ENCODE measurements around the gene TGFBRAP1. TPM values are rescaled to one million over a fixed set of nuclear protein-coding genes. Genes with fewer than 3 reads are reported as not detected.

Gene TGFBRAP1
- total RNA-seq, 1 experiment from 2014 or later, result 26.5 TPM

- Histone ChIP-seq H3K4me3 (ENCODE audit: low read length) (no peak overlapping the region), H3F3A (ENCODE audit: low read length, unreplicated experiment) (no peaks in the 10 kb centered on the region), H2AFZ (ENCODE audit: low read length) (no peak overlapping the region), H3K27ac (ENCODE audit: low read length) (peak overlapping the region; percentile 51; the same call in 1 of the 2 replicates), H3K4me1 (ENCODE audit: insufficient read depth, low read length) (peaks cover 27% of the 10 kb centered on the region), H3K9me3 (ENCODE audit: low read length) (no peaks in the 10 kb centered on the region), H4K20me1 (ENCODE audit: low read length) (peaks cover 6% of the 10 kb centered on the region; the same call in 1 of the 2 replicates), H3K4me2 (ENCODE audit: low read length) (no peak overlapping the region), H3K36me3 (ENCODE audit: low read depth, low read length) (peaks cover 66% of the 10 kb centered on the region), H3K9ac (ENCODE audit: low read length) (no peak overlapping the region), H3K9me2 (replicated peaks; ENCODE audit: low read length) (no peaks in the 10 kb centered on the region), H3K79me2 (ENCODE audit: low read length) (peaks cover 38% of the 10 kb centered on the region), H3K27me3 (ENCODE audit: low read length) (no peaks in the 10 kb centered on the region)
- CTCF ChIA-PET, result interaction anchor here (0.8 kb wide), 1 partner anchor 151 kb away, joined by 3 read pairs; no protein-coding TSS in a partner anchor
- intact Hi-C loops (cut with micrococcal nuclease), result loop anchor here (1.0 to 2.0 kb wide), 2 partner anchors 31 to 151 kb away; no protein-coding TSS in a partner anchor
- BruUV-seq (replicated peaks), result no TSS peak
- POLR2A ChIA-PET (ENCODE audit: unreplicated experiment), result no interaction called here
- ATAC-seq, result peak; percentile 81
- DNase-seq, result peak; percentile 85
- TF ChIP-seq CTCF (conservative IDR thresholded peaks at IDR 0.05; ENCODE audit: low read depth, low read length) (peak; percentile 85), EZH2phosphoT487 (IDR thresholded peaks at IDR 0.05; ENCODE audit: borderline replicate concordance, low read length) (no peak)
Observed at GRCh38 chr2:105369777-105370690, 40.5 kb upstream of the TGFBRAP1 start.

- H3K27ac ChIP-seq (ENCODE audit: low read length), result no peak overlapping the region
Observed at GRCh38 chr2:105368759-105369408, 39.3 kb upstream of the TGFBRAP1 start.

More at GRCh38 chr2:105368759-105369408, 39.3 kb upstream of the TGFBRAP1 start:
- Histone ChIP-seq H3K27me3 (ENCODE audit: low read length) (no peaks in the 10 kb centered on the region), H3K9ac (ENCODE audit: low read length) (no peak overlapping the region), H3F3A (ENCODE audit: low read length, unreplicated experiment) (no peaks in the 10 kb centered on the region), H2AFZ (ENCODE audit: low read length) (no peak overlapping the region), H3K4me3 (ENCODE audit: low read length) (no peak overlapping the region), H3K36me3 (ENCODE audit: low read depth, low read length) (peaks cover 66% of the 10 kb centered on the region), H3K4me2 (ENCODE audit: low read length) (no peak overlapping the region), H3K9me3 (ENCODE audit: low read length) (no peaks in the 10 kb centered on the region), H3K9me2 (replicated peaks; ENCODE audit: low read length) (no peaks in the 10 kb centered on the region), H3K4me1 (ENCODE audit: insufficient read depth, low read length) (peaks cover 27% of the 10 kb centered on the region), H3K79me2 (ENCODE audit: low read length) (peaks cover 28% of the 10 kb centered on the region), H4K20me1 (ENCODE audit: low read length) (peaks cover 6% of the 10 kb centered on the region; the same call in 1 of the 2 replicates)
- ChIA-PET POLR2A (ENCODE audit: unreplicated experiment) (no interaction called here), CTCF (no interaction called here)
- DNase-seq, result no peak
- intact Hi-C loops (cut with micrococcal nuclease), result loop anchor here (1.0 kb wide), 1 partner anchor 152 kb away; no protein-coding TSS in a partner anchor
- no peak for ATAC-seq
- no TSS peak for BruUV-seq (replicated peaks)
- TF ChIP-seq EZH2 (IDR thresholded peaks at IDR 0.05; ENCODE audit: low read length, unreplicated experiment) (no peak), EZH2phosphoT487 (IDR thresholded peaks at IDR 0.05; ENCODE audit: borderline replicate concordance, low read length) (no peak), CTCF (conservative IDR thresholded peaks at IDR 0.05; ENCODE audit: low read depth, low read length) (no peak)

Measured in PC-3 (cell line).